GM21737 (cell line): Measurements from ENCODE around the gene MAPK12.
"Not testable (repeated sequence)": the region's sequence is repeated elsewhere in the genome, so short reads cannot be mapped to it uniquely, and the experiment has no call there.

Source experiments
- ATAC-seq: cut with Tn5 transposase; IDR thresholded peaks from one replicate; pipeline ENCODE4 v1.9.1; 2021; ENCODE audit warnings: mild to moderate bottlenecking, moderate library complexity; ENCODE audit not compliant: unreplicated experiment

Gene MAPK12

GRCh38 chr22:50282361-50283155, 21.1 kb upstream of the MAPK12 start:
- ATAC-seq: no peak

- no peak for ATAC-seq
Measured at GRCh38 chr22:50281957-50282356, 20.5 kb upstream of the MAPK12 start.

GRCh38 chr22:50281384-50281760, 19.9 kb upstream of the MAPK12 start:
- ATAC-seq: no peak

GRCh38 chr22:50280708-50281383, 19.4 kb upstream of the MAPK12 start:
- ATAC-seq: no peak

- no peak for ATAC-seq
Measured at GRCh38 chr22:50280022-50280707, 18.7 kb upstream of the MAPK12 start.

GRCh38 chr22:50278956-50279619, 17.6 kb upstream of the MAPK12 start:
- ATAC-seq: no peak

GRCh38 chr22:50278461-50278860, 17.0 kb upstream of the MAPK12 start:
- ATAC-seq: no peak

- no peak for ATAC-seq
Measured at GRCh38 chr22:50277761-50278160, 16.3 kb upstream of the MAPK12 start.

GRCh38 chr22:50276143-50276542, 14.7 kb upstream of the MAPK12 start:
- ATAC-seq: no peak

GRCh38 chr22:50275181-50276055, 13.9 kb upstream of the MAPK12 start:
- ATAC-seq: no peak

- no peak for ATAC-seq
Measured at GRCh38 chr22:50274771-50275170, 13.3 kb upstream of the MAPK12 start.

GRCh38 chr22:50274311-50274710, 12.8 kb upstream of the MAPK12 start:
- no peak for ATAC-seq

- not testable (repeated sequence) for ATAC-seq
Measured at GRCh38 chr22:50273781-50274180, 12.3 kb upstream of the MAPK12 start.

GRCh38 chr22:50273352-50273751, 11.9 kb upstream of the MAPK12 start:
- not testable (repeated sequence) for ATAC-seq

GRCh38 chr22:50272044-50272802, 10.7 kb upstream of the MAPK12 start:
- no peak for ATAC-seq

GRCh38 chr22:50271519-50271970, 10.1 kb upstream of the MAPK12 start:
- ATAC-seq: no peak

GRCh38 chr22:50270666-50271394, 9.3 kb upstream of the MAPK12 start:
- no peak for ATAC-seq

- no peak for ATAC-seq
Measured at GRCh38 chr22:50269970-50270665, 8.6 kb upstream of the MAPK12 start, which contains the start of gene MAPK11. Gene MAPK11, minus strand, starts transcription at chr22:50270380. Its CDS starts 88 bp downstream, at chr22:50270292.
